HCT116 (cell line): Measurements from ENCODE around the gene RNF183. TPM values are rescaled to one million over a fixed set of nuclear protein-coding genes. Genes with fewer than 3 reads are reported as not detected.

Source experiments
- ATAC-seq: fragments of 200-7000 bp; cut with Tn5 transposase; 2 replicates; pipeline ENCODE4 v1.9.1; 2020; ENCODE audit warnings: mild to moderate bottlenecking, moderate library complexity
- BruUV-seq: library from RNA; stranded (reverse); fragments of 400-500 nt; replicated peaks from 2 replicates; lab custom pipeline; 2021; lab: Mats Ljungman, UMichigan
- CTCF ChIA-PET: fragments of 300-600 bp; sonication (Branson Sonifier 250); formaldehyde crosslinking; loops from one replicate; lab custom pipeline; 2021; ENCODE audit warnings: antibody characterized with exemption; lab: Charles Lee
- POLR2A ChIA-PET: fragments of 300-600, 350-600 bp; sonication (Branson Sonifier 250); formaldehyde crosslinking; loops from one replicate; lab custom pipeline; 2021; ENCODE audit warnings: antibody characterized with exemption; lab: Charles Lee
- RAD21 ChIA-PET, 2 experiments: fragments of 300-600 bp; sonication (Branson Sonifier 250); formaldehyde crosslinking; loops; one replicate each; lab custom pipeline; 2023; ENCODE audit warnings: low total read pairs in 2 of 2; ENCODE audit not compliant: uncharacterized antibody in 2 of 2, unreplicated experiment in 2 of 2, low non-redundant PET in 1 of 2; lab: Charles Lee
- DNase-seq: peaks from one replicate; pipeline ENCODE4 v3.0.0-alpha.2; 2010; ENCODE audit warnings: low read depth, low spot score
- H2AFZ ChIP-seq: fragments of 200-600 bp; shearing (Covaris generic), sonication (generic); 2 replicates; pipeline ENCODE4 v1.6.1; 2017; ENCODE audit warnings: low read depth, mixed run types, mixed read lengths, antibody characterized with exemption, low read length; ENCODE audit not compliant: poor library complexity, severe bottlenecking
- H3K27ac ChIP-seq: 2 replicates; pipeline ENCODE4 v1.5.1; 2012; ENCODE audit warnings: low read depth, low read length
- H3K27me3 ChIP-seq: fragments of 200-600 bp; sonication (generic); 2 replicates; pipeline ENCODE4 v1.6.1; 2016; ENCODE audit warnings: mixed run types, low read length, mixed read lengths; ENCODE audit not compliant: insufficient read depth
- H3K36me3 ChIP-seq, 2 experiments: fragments of 200-500 bp in 1 of 2; fragments of 200-600 bp in 1 of 2; sonication (Bioruptor generic) in 1 of 2; sonication (generic) in 1 of 2; 2 replicates each; pipeline versions ENCODE4 v1.5.1 to v1.6.1; 2014 to 2016; ENCODE audit warnings: low read length in 2 of 2, inconsistent platforms in 1 of 2, mixed read lengths in 1 of 2, mixed run types in 1 of 2; ENCODE audit not compliant: insufficient read depth in 2 of 2, control insufficient read depth in 1 of 2
- H3K4me1 ChIP-seq, 2 experiments: fragments of 200-600 bp in 1 of 2; sonication (generic) in 1 of 2; 2 replicates each; pipeline versions ENCODE4 v1.5.1 to v1.6.1; 2012 to 2017; ENCODE audit warnings: low read length in 2 of 2, inconsistent platforms in 1 of 2, mild to moderate bottlenecking in 1 of 2, mixed read lengths in 1 of 2, mixed run types in 1 of 2, moderate library complexity in 1 of 2; ENCODE audit not compliant: insufficient read depth in 2 of 2, control insufficient read depth in 1 of 2
- H3K4me2 ChIP-seq: fragments of 200-600 bp; sonication (generic); 2 replicates; pipeline ENCODE4 v1.6.1; 2017; ENCODE audit warnings: mixed run types, low read length, mixed read lengths
- H3K4me3 ChIP-seq, 2 experiments: fragments of 200-600 bp in 1 of 2; sonication (generic) in 1 of 2; replicated peaks in 1 of 2; 2 replicates each; pipeline ENCODE4 v1.5.1; 2011 to 2016; ENCODE audit warnings: low read length in 2 of 2, control low read depth in 1 of 2, low read depth in 1 of 2, mild to moderate bottlenecking in 1 of 2, mixed read lengths in 1 of 2, mixed run types in 1 of 2
- H3K79me2 ChIP-seq: fragments of 200-600 bp; sonication (generic); 2 replicates; pipeline ENCODE4 v1.6.1; 2017; ENCODE audit warnings: mild to moderate bottlenecking, mixed run types, low read length, moderate library complexity, mixed read lengths; ENCODE audit not compliant: insufficient read depth
- H3K9ac ChIP-seq: fragments of 200-600 bp; sonication (generic); 2 replicates; pipeline ENCODE4 v1.6.1; 2016; ENCODE audit warnings: low read length, mixed read lengths
- H3K9me2 ChIP-seq: fragments of 200-600 bp; sonication (generic), shearing (Covaris generic); 2 replicates; pipeline ENCODE4 v1.6.1; 2017; ENCODE audit warnings: mixed run types, mild to moderate bottlenecking, moderate library complexity; ENCODE audit not compliant: insufficient read depth
- H3K9me3 ChIP-seq, 2 experiments: fragments of 200-500 bp in 1 of 2; fragments of 200-600 bp in 1 of 2; sonication (Bioruptor generic) in 1 of 2; sonication (generic) in 1 of 2; 2 replicates each; pipeline ENCODE4 v1.6.1; 2014 to 2017; ENCODE audit warnings: low read length in 2 of 2, mixed read lengths in 2 of 2, inconsistent platforms in 1 of 2, low read depth in 1 of 2, mild to moderate bottlenecking in 1 of 2, mixed run types in 1 of 2, moderate library complexity in 1 of 2; ENCODE audit not compliant: control insufficient read depth in 1 of 2, insufficient read depth in 1 of 2
- H4K20me1 ChIP-seq: fragments of 200-600 bp; sonication (generic), shearing (Covaris generic); 2 replicates; pipeline ENCODE4 v1.6.1; 2017; ENCODE audit warnings: mixed run types, mild to moderate bottlenecking, moderate library complexity; ENCODE audit not compliant: insufficient read depth
- CBX3 ChIP-seq: IDR thresholded peaks from 2 replicates; pipeline ENCODE4 v1.6.1; 2012; ENCODE audit warnings: low read depth
- CEBPB ChIP-seq: IDR thresholded peaks from 2 replicates; pipeline ENCODE4 v1.6.1; 2012; ENCODE audit warnings: low read depth
- CTCF ChIP-seq, 3 experiments: fragments of 200-600 bp in 1 of 3; sonication (generic) in 1 of 3; IDR thresholded peaks in 2 of 3; conservative IDR thresholded peaks in 1 of 3; 2 replicates each; pipeline ENCODE4 v1.5.1; 2012 to 2017; ENCODE audit warnings: low read depth in 2 of 3, low read length in 2 of 3, antibody characterized with exemption in 1 of 3, borderline replicate concordance in 1 of 3, control low read depth in 1 of 3, mild to moderate bottlenecking in 1 of 3, mixed read lengths in 1 of 3, mixed run types in 1 of 3, moderate library complexity in 1 of 3; ENCODE audit not compliant: insufficient read depth in 1 of 3
- JUND ChIP-seq: IDR thresholded peaks from 2 replicates; pipeline ENCODE4 v1.6.1; 2012
- MAX ChIP-seq: IDR thresholded peaks from 2 replicates; pipeline ENCODE4 v1.6.1; 2012
- POLR2A ChIP-seq: IDR thresholded peaks from 2 replicates; pipeline ENCODE4 v1.7.0; 2011; ENCODE audit warnings: borderline replicate concordance; ENCODE audit not compliant: insufficient read depth, insufficient read length; ENCODE audit errors: extremely low read depth
- POLR2AphosphoS5 ChIP-seq: IDR thresholded peaks from 2 replicates; pipeline ENCODE4 v1.6.1; 2011; ENCODE audit warnings: mild to moderate bottlenecking, low read depth, low read length, moderate library complexity
- RAD21 ChIP-seq: IDR thresholded peaks from 2 replicates; pipeline ENCODE4 v1.6.1; 2012; ENCODE audit warnings: low read depth, mild to moderate bottlenecking
- REST ChIP-seq: IDR thresholded peaks from 2 replicates; pipeline ENCODE4 v1.6.1; 2012; ENCODE audit warnings: low read depth
- SIN3A ChIP-seq: IDR thresholded peaks from 2 replicates; pipeline ENCODE4 v1.6.1; 2012; ENCODE audit warnings: low read depth
- SRF ChIP-seq: IDR thresholded peaks from 2 replicates; pipeline ENCODE4 v1.6.1; 2012; ENCODE audit warnings: low read depth
- YY1 ChIP-seq: IDR thresholded peaks from 2 replicates; pipeline ENCODE4 v1.6.1; 2011; ENCODE audit warnings: low read length, low read depth, moderate library complexity, mild to moderate bottlenecking; ENCODE audit not compliant: insufficient replicate concordance; ENCODE audit errors: extremely low read depth
- ZFX ChIP-seq: fragments of 450-650 bp; IDR thresholded peaks from 2 replicates; pipeline ENCODE4 v1.6.1; 2017
- intact Hi-C: fragments of 100-400 bp; cut with micrococcal nuclease; formaldehyde crosslinking; loops from 2 replicates; pipeline ENCODE4 v1.10.0; 2022
- total RNA-seq: library from RNA; stranded (reverse); gene quantifications from one replicate; pipeline ENCODE4 v1.2.1, GENCODE V29; 2021; ENCODE audit not compliant: unreplicated experiment

RNF183 gene
- total RNA-seq, 1 experiment from 2014 or later, result 0.12 TPM

- no peak for TF ChIP-seq REST
- TF ChIP-seq ZFX, result no peak
- TF ChIP-seq RAD21, result no peak
- TF ChIP-seq MAX, result no peak
These were observed 4.3 kb upstream of the RNF183 start (continued) for GRCh38 chr9:113307396-113307975.

GRCh38 chr9:113306566-113306965 is 3.4 kb upstream of the RNF183 start:
- ChIA-PET POLR2A (no interaction called here), CTCF (no interaction called here), RAD21 (no interaction called here)
- DNase-seq (no peak), ATAC-seq (no peak)
- H3K36me3 ChIP-seq, result no peaks in the 10 kb centered on the region
- H3K9me2 ChIP-seq, result no peaks in the 10 kb centered on the region
- no peak overlapping the region for H3K4me2 ChIP-seq
- TF ChIP-seq POLR2A (no peak), REST (no peak), CBX3 (no peak), CTCF (IDR thresholded peaks at IDR 0.05 in 2 of 3, conservative IDR thresholded peaks at IDR 0.05 in 1 of 3; ENCODE audit: borderline replicate concordance in 1 of 3, insufficient read depth in 1 of 3, low read depth in 2 of 3, low read length in 2 of 3) (no peak), JUND (no peak), YY1 (no peak), MAX (no peak), POLR2AphosphoS5 (no peak), CEBPB (no peak), SIN3A (no peak), SRF (no peak)
- H3K27ac ChIP-seq, result no peak overlapping the region
- intact Hi-C loops, result loop anchor here (10.0 kb wide), 1 partner anchor 348 kb away; no protein-coding TSS in a partner anchor
- no peak overlapping the region for H3K4me3 ChIP-seq
- no peak overlapping the region for H3K9ac ChIP-seq
- no TSS peak for BruUV-seq
- no peak overlapping the region for H2AFZ ChIP-seq
- no peaks in the 10 kb centered on the region for H3K4me1 ChIP-seq
- no peaks in the 10 kb centered on the region for H3K9me3 ChIP-seq
- H3K79me2 ChIP-seq, result no peaks in the 10 kb centered on the region
- 0 out of 2 replicates have a peak, but pooled peaks cover 1% of the 10 kb centered on the region for H3K27me3 ChIP-seq
- no peaks in the 10 kb centered on the region for H4K20me1 ChIP-seq
